ENCODE measurements around the gene C2orf80.
A peak's percentile ranks its signal among the peaks of the same experiment; 100 is the strongest.
"Not testable (repeated sequence)": the region's sequence is repeated elsewhere in the genome, so short reads cannot be mapped to it uniquely, and the experiment has no call there.

C2orf80 gene

GRCh38 chr2:208179028-208179609, 10.7 kb downstream of the C2orf80 start:
- DNase-seq (ENCODE audit: low spot score) (no peak), FAIRE-seq (no peak)

- FAIRE-seq (no peak), DNase-seq (ENCODE audit: low spot score) (no peak)
Measured at GRCh38 chr2:208175840-208176153, 14.0 kb downstream of the C2orf80 start.

GRCh38 chr2:208175069-208175839, 14.6 kb downstream of the C2orf80 start:
- DNase-seq (ENCODE audit: low spot score) (peak; percentile 65), FAIRE-seq (peak; percentile 71)

- DNase-seq (ENCODE audit: low spot score) (no peak), FAIRE-seq (no peak)
Measured at GRCh38 chr2:208174144-208174543, 15.7 kb downstream of the C2orf80 start.

GRCh38 chr2:208172125-208172524, 17.7 kb downstream of the C2orf80 start:
- DNase-seq (ENCODE audit: low spot score) (no peak), FAIRE-seq (no peak)

GRCh38 chr2:208164951-208165755, 24.7 kb downstream of the C2orf80 start:
- DNase-seq (ENCODE audit: low spot score) (no peak), FAIRE-seq (no peak)

- FAIRE-seq, result no peak
- DNase-seq (ENCODE audit: low spot score), result no peak
Measured at GRCh38 chr2:208163489-208163888, 26.3 kb downstream of the C2orf80 start, which contains the start of gene CRYGA. Gene CRYGA (minus strand): TSS chr2:208163589. CDS start chr2:208163556, 33 bp downstream.

GRCh38 chr2:208156439-208156838, 33.4 kb downstream of the C2orf80 start:
- no peak for DNase-seq (ENCODE audit: low spot score)
- FAIRE-seq, result no peak

GRCh38 chr2:208153156-208153555, 36.7 kb downstream of the C2orf80 start:
- FAIRE-seq, result no peak

GRCh38 chr2:208150956-208151355, 38.9 kb downstream of the C2orf80 start:
- DNase-seq (ENCODE audit: low spot score), result no peak
- no peak for FAIRE-seq

More at GRCh38 chr2:208153156-208153555, 36.7 kb downstream of the C2orf80 start:
- no peak for DNase-seq (ENCODE audit: low spot score)

- FAIRE-seq (no peak), DNase-seq (ENCODE audit: low spot score) (no peak)
Measured at GRCh38 chr2:208150094-208150493, 39.7 kb downstream of the C2orf80 start.

GRCh38 chr2:208148803-208149202, 41.0 kb downstream of the C2orf80 start:
- FAIRE-seq, result no peak

GRCh38 chr2:208147759-208148158, 42.1 kb downstream of the C2orf80 start:
- no peak for FAIRE-seq
- no peak for DNase-seq (ENCODE audit: low spot score)

More at GRCh38 chr2:208148803-208149202, 41.0 kb downstream of the C2orf80 start:
- no peak for DNase-seq (ENCODE audit: low spot score)

GRCh38 chr2:208147008-208147407, 42.8 kb downstream of the C2orf80 start:
- no peak for DNase-seq (ENCODE audit: low spot score)
- FAIRE-seq, result no peak

GRCh38 chr2:208146006-208146405, 43.8 kb downstream of the C2orf80 start, which contains the start of gene CRYGB:
Gene CRYGB (minus strand): TSS chr2:208146158. CDS start chr2:208146120, 38 bp downstream.
- FAIRE-seq (no peak), DNase-seq (ENCODE audit: low spot score) (no peak)

GRCh38 chr2:208142925-208143799, 46.7 kb downstream of the C2orf80 start:
- no peak for DNase-seq (ENCODE audit: low spot score)
- no peak for FAIRE-seq

- DNase-seq (ENCODE audit: low spot score), result no peak
- FAIRE-seq, result no peak
Measured at GRCh38 chr2:208142240-208142924, 47.4 kb downstream of the C2orf80 start.

- no peak for FAIRE-seq
- no peak for DNase-seq (ENCODE audit: low spot score)
Measured at GRCh38 chr2:208139447-208139846, 50.4 kb downstream of the C2orf80 start.

- FAIRE-seq; DNase-seq (ENCODE audit: low spot score): not testable (repeated sequence)
Measured at GRCh38 chr2:208138334-208138733, 51.5 kb downstream of the C2orf80 start.

GRCh38 chr2:208136716-208137094, 53.1 kb downstream of the C2orf80 start:
- no peak for DNase-seq (ENCODE audit: low spot score)

More at GRCh38 chr2:208136716-208137094, 53.1 kb downstream of the C2orf80 start:
- no peak for FAIRE-seq

Data from RCC 7860 (cell line).